Retinal pigment epithelial cell (primary cell): ENCODE data around the gene PIEZO1.

Experiments used
- DNase-seq: peaks from one replicate; pipeline ENCODE4 v3.0.0-alpha.2; 2010; ENCODE audit warnings: low read depth
- H3K4me3 ChIP-seq: 2 replicates; pipeline ENCODE4 v1.5.1; 2011; ENCODE audit warnings: mild to moderate bottlenecking, low read length, control low read depth, moderate library complexity
- CTCF ChIP-seq: conservative IDR thresholded peaks from 2 replicates; pipeline ENCODE4 v1.5.1; 2011; ENCODE audit warnings: low read depth, low read length, control low read depth, inconsistent platforms

Gene PIEZO1

GRCh38 chr16:88810912-88811768, 26.1 kb upstream of the PIEZO1 start:
- peak overlapping the region; percentile 54 for H3K4me3 ChIP-seq
- DNase-seq, result peak; percentile 32
- no peak for TF ChIP-seq CTCF

GRCh38 chr16:88810166-88810911, 25.3 kb upstream of the PIEZO1 start:
- DNase-seq, result no peak
- peak overlapping the region; percentile 54 for H3K4me3 ChIP-seq
- no peak for TF ChIP-seq CTCF

GRCh38 chr16:88809676-88810165, 24.7 kb upstream of the PIEZO1 start:
- no peak for TF ChIP-seq CTCF
- no peak for DNase-seq
- H3K4me3 ChIP-seq, result no peak overlapping the region

- DNase-seq, result no peak
- no peak for TF ChIP-seq CTCF
- no peak overlapping the region for H3K4me3 ChIP-seq
These were observed 24.2 kb upstream of the PIEZO1 start for GRCh38 chr16:88809068-88809675.

GRCh38 chr16:88807626-88808453, 22.8 kb upstream of the PIEZO1 start:
- TF ChIP-seq CTCF, result no peak
- no peak overlapping the region for H3K4me3 ChIP-seq
- DNase-seq, result no peak

GRCh38 chr16:88807142-88807625, 22.2 kb upstream of the PIEZO1 start:
- H3K4me3 ChIP-seq, result no peak overlapping the region
- no peak for DNase-seq
- no peak for TF ChIP-seq CTCF
